Right ventricle myocardium inferior (tissue), 1 donor: ENCODE measurements around the gene BAIAP3. TPM values are rescaled to one million over a fixed set of nuclear protein-coding genes. Genes with fewer than 3 reads are reported as not detected.
A peak's percentile ranks its signal among the peaks of the same experiment; 100 is the strongest.

Experiments used
- ATAC-seq: fragments of 200-7000 bp; cut with Tn5 transposase; one replicate; pipeline ENCODE4 v1.9.1; 2020; ENCODE audit warnings: mild to moderate bottlenecking, moderate library complexity
- DNase-seq: peaks from one replicate; pipeline ENCODE4 v3.0.0; 2021; ENCODE audit errors: missing footprints
- intact Hi-C: fragments of 100-400 bp; cut with DNase I; formaldehyde crosslinking; loops from one replicate; pipeline ENCODE4 v1.11.0; 2022
- total RNA-seq: library from RNA; stranded (reverse); fragmentation: NEBNext Ultra II Directional; extraction: Animal tissue kit (Norgen Biotek cat#: 25700); gene quantifications from one replicate; pipeline ENCODE4 v1.2.1, GENCODE V29; 2021
- donor health status: DM: no; HTN: yes; CAD: no; lungs with severe emphysema.

BAIAP3 gene
- total RNA-seq, 1 donor from 2014 or later = 1.9 TPM

- ATAC-seq (no peak), DNase-seq (peak; percentile 4)
- intact Hi-C loops = no loop called here
These were observed 64.9 kb downstream of the BAIAP3 start for GRCh38 chr16:1398351-1398750.

Other genes with a start within 250 kb of the BAIAP3 start
- gene C1QTNF8, start 237.4 kb upstream of the BAIAP3 start, total RNA-seq = 0.19 TPM
- 6.0 TPM for gene CACNA1H, start 180.5 kb upstream of the BAIAP3 start, total RNA-seq
- 0.30 TPM for gene TPSG1, start 108.4 kb upstream of the BAIAP3 start, total RNA-seq
- gene TPSB2, start 103.5 kb upstream of the BAIAP3 start, total RNA-seq = 10.0 TPM
- gene TPSAB1, start 92.9 kb upstream of the BAIAP3 start, total RNA-seq = 9.4 TPM
- gene TPSD1, start 77.6 kb upstream of the BAIAP3 start, total RNA-seq = 0.54 TPM
- gene UBE2I, start 24.0 kb upstream of the BAIAP3 start, total RNA-seq = 89.4 TPM
- gene TSR3, start 18.2 kb downstream of the BAIAP3 start, total RNA-seq = 54.6 TPM
- 35.0 TPM for gene GNPTG, start 18.3 kb downstream of the BAIAP3 start, total RNA-seq
- gene UNKL, start 81.1 kb downstream of the BAIAP3 start, total RNA-seq = 11.3 TPM
- gene UQCC4, start 87.1 kb downstream of the BAIAP3 start, total RNA-seq = 11.3 TPM
- gene PERCC1, start 97.4 kb downstream of the BAIAP3 start, total RNA-seq = 0.35 TPM
- 1.7 TPM for gene CCDC154, start 110.9 kb downstream of the BAIAP3 start, total RNA-seq
- gene CLCN7, start 141.4 kb downstream of the BAIAP3 start, total RNA-seq = 49.5 TPM
- not detected for gene PTX4, start 155.3 kb downstream of the BAIAP3 start, total RNA-seq
- 18.9 TPM for gene TELO2, start 159.7 kb downstream of the BAIAP3 start, total RNA-seq
- gene TMEM204, start 200.0 kb downstream of the BAIAP3 start, total RNA-seq = 30.7 TPM